HepG2 (cell line): ENCODE results near the gene C2CD3. TPM values are rescaled to one million over a fixed set of nuclear protein-coding genes. Genes with fewer than 3 reads are reported as not detected.
A peak's percentile ranks its signal among the peaks of the same experiment; 100 is the strongest.

Experiments
- ARNT ChIP-seq: fragments of 450-650 bp; IDR thresholded peaks from 2 replicates; pipeline ENCODE4 v1.6.1; 2017
- ELF4 ChIP-seq: sonication (generic); formaldehyde crosslinking; IDR thresholded peaks from 2 replicates; pipeline ENCODE4 v1.5.0; 2020; ENCODE audit warnings: missing genetic modification reagents, mild to moderate bottlenecking, moderate library complexity, borderline replicate concordance
- EZH2 ChIP-seq: conservative IDR thresholded peaks from 2 replicates; pipeline ENCODE4 v1.6.1; 2012; ENCODE audit warnings: mild to moderate bottlenecking, low read depth, low read length, moderate library complexity
- FLYWCH1 ChIP-seq: sonication (generic); formaldehyde crosslinking; IDR thresholded peaks from 2 replicates; pipeline ENCODE4 v1.8.1; 2023; ENCODE audit warnings: mild to moderate bottlenecking, missing genetic modification reagents
- GABPA ChIP-seq, 2 experiments: IDR thresholded peaks; 2 replicates each; pipeline ENCODE4 v1.6.1; 2011 to 2016; ENCODE audit warnings: low read depth in 2 of 2, low read length in 1 of 2, missing biosample characterization in 1 of 2, missing genetic modification characterization in 1 of 2
- HHEX ChIP-seq: IDR thresholded peaks from 2 replicates; pipeline ENCODE4 v1.6.1; 2016; ENCODE audit warnings: control low read depth
- HNRNPH1 ChIP-seq: fragments of 200-400 bp; formaldehyde crosslinking; optimal IDR thresholded peaks from 2 replicates; pipeline ENCODE3; 2017; ENCODE audit warnings: mild to moderate bottlenecking, low read depth, low read length
- NFRKB ChIP-seq: fragments of 450-650 bp; IDR thresholded peaks from 2 replicates; pipeline ENCODE4 v1.6.1; 2017
- NRL ChIP-seq: sonication (generic); formaldehyde crosslinking; IDR thresholded peaks from 2 replicates; pipeline ENCODE4 v1.5.0; 2020; ENCODE audit warnings: missing genetic modification reagents, mild to moderate bottlenecking, moderate library complexity, borderline replicate concordance
- POGK ChIP-seq: sonication (generic); formaldehyde crosslinking; conservative IDR thresholded peaks from 2 replicates; pipeline ENCODE4 v1.8.0; 2022; ENCODE audit warnings: mild to moderate bottlenecking, moderate library complexity, missing genetic modification reagents
- RAD21 ChIP-seq: fragments of 450-650 bp; formaldehyde crosslinking; IDR thresholded peaks from 2 replicates; pipeline ENCODE4 v1.5.0; 2020; ENCODE audit warnings: mild to moderate bottlenecking
- SATB2 ChIP-seq: sonication (generic); formaldehyde crosslinking; IDR thresholded peaks from 2 replicates; pipeline ENCODE4 v1.5.0; 2020; ENCODE audit warnings: missing genetic modification reagents
- ZBTB38 ChIP-seq: sonication (generic); formaldehyde crosslinking; IDR thresholded peaks from 2 replicates; pipeline ENCODE4 v1.5.1; 2020; ENCODE audit warnings: mild to moderate bottlenecking, missing genetic modification reagents
- ZBTB39 ChIP-seq: sonication (generic); formaldehyde crosslinking; IDR thresholded peaks from 2 replicates; pipeline ENCODE4 v1.5.0; 2020; ENCODE audit warnings: missing genetic modification reagents
- ZBTB7B ChIP-seq: sonication (generic); formaldehyde crosslinking; IDR thresholded peaks from 2 replicates; pipeline ENCODE4 v1.4.0; 2020; ENCODE audit warnings: missing genetic modification reagents
- ZFP62 ChIP-seq: sonication (generic); formaldehyde crosslinking; IDR thresholded peaks from 2 replicates; pipeline ENCODE4 v1.4.0; 2020; ENCODE audit warnings: missing genetic modification reagents
- ZNF281 ChIP-seq: sonication (generic); formaldehyde crosslinking; IDR thresholded peaks from 2 replicates; pipeline ENCODE4 v1.4.0; 2020; ENCODE audit warnings: missing genetic modification reagents, borderline replicate concordance
- ZNF724P ChIP-seq: sonication (generic); formaldehyde crosslinking; IDR thresholded peaks from 2 replicates; pipeline ENCODE4 v1.8.0; 2022; ENCODE audit warnings: missing genetic modification reagents, borderline replicate concordance
- ZNF766 ChIP-seq: sonication (generic); formaldehyde crosslinking; IDR thresholded peaks from 2 replicates; pipeline ENCODE4 v1.5.0; 2020; ENCODE audit warnings: missing genetic modification reagents, borderline replicate concordance
- ZNF781 ChIP-seq: sonication (generic); formaldehyde crosslinking; IDR thresholded peaks from 2 replicates; pipeline ENCODE4 v1.5.1; 2020; ENCODE audit warnings: borderline replicate concordance, mild to moderate bottlenecking, missing genetic modification reagents; ENCODE audit errors: not compliant biosample characterization
- ZZZ3 ChIP-seq: sonication (generic); formaldehyde crosslinking; IDR thresholded peaks from 2 replicates; pipeline ENCODE4 v1.4.0; 2020; ENCODE audit warnings: missing genetic modification reagents, mild to moderate bottlenecking, borderline replicate concordance
- polyA plus RNA-seq, 8 experiments: library from polyadenylated mRNA; depleted of rRNA in 3 of 8; stranded (reverse) in 7 of 8; unstranded in 1 of 8; fragments of >200 nt; fragmentation: Illumina TruSeq in 4 of 8; extraction: Trizol in 4 of 8; gene quantifications; 2 replicates each; pipeline versions ENCODE4 v1.2.1 to v1.2.3, GENCODE V29; 2011 to 2016; ENCODE audit warnings: low read depth in 4 of 8, missing spikeins in 1 of 8, mixed read lengths in 1 of 8; ENCODE audit not compliant: insufficient read depth in 1 of 8
- total RNA-seq, 5 experiments: library from RNA; depleted of rRNA; stranded (reverse); fragments of >200 nt; fragmentation: Illumina TruSeq; extraction: Trizol; gene quantifications; 2 replicates each; pipeline ENCODE4 v1.2.3, GENCODE V29; 2016; ENCODE audit warnings: low read depth in 1 of 5
- TF ChIP-seq, protein P1 (sequence below): sonication (generic); formaldehyde crosslinking; conservative IDR thresholded peaks from 2 replicates; pipeline ENCODE4 v1.8.1; 2023; ENCODE audit warnings: missing genetic modification reagents

The C2CD3 gene
- total and polyA plus RNA-seq, 2 of the 13 experiments (the other 11 are each of a cell fraction or from before 2014, with no cell fraction given): 5.5 to 6.4 TPM

- TF ChIP-seq ZBTB39 (peak; percentile 71; the same call in 1 of the 2 replicates), ZBTB7B (CRISPR knock-in tag) (peak; percentile 84), NFRKB (no peak), ELF4 (CRISPR knock-in tag) (no peak), ZNF724P (CRISPR knock-in tag) (no peak; the same call in none of the 2 replicates), ARNT (no peak), RAD21 (no peak), NRL (CRISPR knock-in tag) (peak; percentile 95), ZFP62 (CRISPR knock-in tag) (no peak), ZNF766 (peak; percentile 94), POGK (CRISPR knock-in tag) (peak; percentile 65; the same call in 1 of the 2 replicates), EZH2 (no peak), HHEX (no peak), HNRNPH1 (no peak), SATB2 (CRISPR knock-in tag) (peak; percentile 93; the same call in 1 of the 2 replicates), ZZZ3 (peak; percentile 86), ZNF781 (CRISPR knock-in tag) (peak; percentile 89), FLYWCH1 (CRISPR knock-in tag) (peak; percentile 74; the same call in 1 of the 2 replicates), ZBTB38 (peak; percentile 57; the same call in 1 of the 2 replicates), GABPA (IDR thresholded peaks at IDR 0.05; ENCODE audit: low read depth, low read length) (no peak), GABPA (CRISPR knock-in tag; IDR thresholded peaks at IDR 0.05; ENCODE audit: low read depth) (peak; percentile 25; the same call in 1 of the 2 replicates), ZNF281 (CRISPR knock-in tag) (peak; percentile 44; the same call in 1 of the 2 replicates)
- TF ChIP-seq, protein P1, sequence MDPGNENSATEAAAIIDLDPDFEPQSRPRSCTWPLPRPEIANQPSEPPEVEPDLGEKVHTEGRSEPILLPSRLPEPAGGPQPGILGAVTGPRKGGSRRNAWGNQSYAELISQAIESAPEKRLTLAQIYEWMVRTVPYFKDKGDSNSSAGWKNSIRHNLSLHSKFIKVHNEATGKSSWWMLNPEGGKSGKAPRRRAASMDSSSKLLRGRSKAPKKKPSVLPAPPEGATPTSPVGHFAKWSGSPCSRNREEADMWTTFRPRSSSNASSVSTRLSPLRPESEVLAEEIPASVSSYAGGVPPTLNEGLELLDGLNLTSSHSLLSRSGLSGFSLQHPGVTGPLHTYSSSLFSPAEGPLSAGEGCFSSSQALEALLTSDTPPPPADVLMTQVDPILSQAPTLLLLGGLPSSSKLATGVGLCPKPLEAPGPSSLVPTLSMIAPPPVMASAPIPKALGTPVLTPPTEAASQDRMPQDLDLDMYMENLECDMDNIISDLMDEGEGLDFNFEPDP (CRISPR knock-in tag): no peak
Observed at GRCh38 chr11:73982990-73983740, 187.6 kb downstream of the C2CD3 start (continued).
